ENCODE measurements around the gene WNK4.

Gene WNK4

GRCh38 chr17:42833767-42834422 is 53.5 kb downstream of the WNK4 start:
- DNase-seq, result no peak

- DNase-seq, result no peak
These were observed 55.3 kb downstream of the WNK4 start for GRCh38 chr17:42835732-42836131.

GRCh38 chr17:42841975-42842685 is 61.7 kb downstream of the WNK4 start:
- DNase-seq, result no peak

- peak in 18 of 56 donors; percentile 1 to 46 (median 15) for DNase-seq
These were observed 63.0 kb downstream of the WNK4 start for GRCh38 chr17:42843358-42843934.

- DNase-seq, result no peak
These were observed 63.9 kb downstream of the WNK4 start, which contains the start of gene AOC2 for GRCh38 chr17:42844271-42844670. Gene AOC2, plus strand, starts transcription at chr17:42844580. Its CDS starts 47 bp downstream, at chr17:42844627.

DNA sequence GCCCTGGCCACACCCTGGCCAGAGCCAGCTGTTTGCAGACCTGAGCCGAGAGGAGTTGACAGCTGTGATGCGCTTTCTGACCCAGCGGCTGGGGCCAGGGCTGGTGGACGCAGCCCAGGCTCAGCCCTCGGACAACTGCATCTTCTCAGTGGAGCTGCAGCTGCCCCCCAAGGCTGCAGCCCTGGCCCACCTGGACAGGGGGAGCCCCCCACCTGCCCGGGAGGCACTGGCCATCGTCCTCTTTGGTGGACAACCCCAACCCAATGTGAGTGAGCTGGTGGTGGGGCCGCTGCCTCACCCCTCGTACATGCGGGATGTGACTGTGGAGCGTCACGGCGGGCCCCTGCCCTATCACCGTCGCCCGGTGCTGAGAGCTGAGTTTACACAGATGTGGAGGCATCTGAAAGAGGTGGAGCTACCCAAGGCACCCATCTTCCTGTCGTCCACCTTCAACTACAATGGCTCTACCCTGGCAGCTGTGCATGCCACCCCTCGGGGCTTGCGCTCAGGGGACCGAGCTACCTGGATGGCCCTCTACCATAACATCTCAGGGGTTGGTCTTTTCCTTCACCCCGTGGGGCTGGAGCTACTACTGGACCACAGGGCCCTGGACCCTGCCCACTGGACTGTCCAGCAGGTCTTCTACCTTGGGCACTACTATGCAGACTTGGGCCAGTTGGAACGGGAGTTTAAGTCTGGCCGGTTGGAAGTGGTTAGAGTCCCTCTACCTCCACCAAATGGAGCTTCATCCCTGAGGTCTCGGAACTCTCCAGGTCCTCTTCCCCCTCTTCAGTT is 64.5 kb downstream of the WNK4 start:
- no peak for DNase-seq

- no peak for DNase-seq
These were observed 65.1 kb downstream of the WNK4 start for GRCh38 chr17:42845556-42845917.

- no peak for DNase-seq
These were observed 65.6 kb downstream of the WNK4 start for GRCh38 chr17:42845918-42846593.

Data from amygdala (tissue), 56 donors.